IPS-18a (cell line): ENCODE measurements around the gene NAV2.
A peak's percentile ranks its signal among the peaks of the same experiment; 100 is the strongest.

Source experiments
- H3K27ac ChIP-seq: one replicate; pipeline ENCODE4 v1.5.1; 2013; ENCODE audit warnings: low read length
- H3K27me3 ChIP-seq: one replicate; pipeline ENCODE4 v1.6.1; 2013; ENCODE audit warnings: mild to moderate bottlenecking, low read length; ENCODE audit not compliant: control insufficient read depth, insufficient read depth
- H3K36me3 ChIP-seq: one replicate; pipeline ENCODE4 v1.6.1; 2013; ENCODE audit warnings: low read depth, low read length; ENCODE audit not compliant: control insufficient read depth
- H3K4me1 ChIP-seq: one replicate; pipeline ENCODE4 v1.6.1; 2013; ENCODE audit warnings: low read depth, low read length; ENCODE audit not compliant: control insufficient read depth
- H3K4me3 ChIP-seq: one replicate; pipeline ENCODE4 v1.5.1; 2013; ENCODE audit warnings: low read length
- H3K9ac ChIP-seq: one replicate; pipeline ENCODE4 v1.6.1; 2013; ENCODE audit warnings: mild to moderate bottlenecking, low read length, moderate library complexity
- H3K9me3 ChIP-seq: one replicate; pipeline ENCODE4 v1.6.1; 2013; ENCODE audit warnings: low read depth, low read length; ENCODE audit not compliant: control insufficient read depth

NAV2 gene

GRCh38 chr11:20048246-20048645 lies 335.6 kb downstream of the NAV2 start:
- Histone ChIP-seq H3K9ac (no peak overlapping the region), H3K4me3 (no peak overlapping the region), H3K36me3 (peaks cover 78% of the 10 kb centered on the region), H3K27me3 (no peaks in the 10 kb centered on the region), H3K9me3 (no peaks in the 10 kb centered on the region), H3K27ac (no peak overlapping the region), H3K4me1 (peaks cover 17% of the 10 kb centered on the region)

- no peaks in the 10 kb centered on the region for H3K27me3 ChIP-seq
- peaks cover 17% of the 10 kb centered on the region for H3K4me1 ChIP-seq
- no peak overlapping the region for H3K9ac ChIP-seq
- peaks cover 83% of the 10 kb centered on the region for H3K36me3 ChIP-seq
- H3K9me3 ChIP-seq, result no peaks in the 10 kb centered on the region
- H3K4me3 ChIP-seq, result no peak overlapping the region
- H3K27ac ChIP-seq, result no peak overlapping the region
These were observed 336.1 kb downstream of the NAV2 start for GRCh38 chr11:20048707-20049106.

- Histone ChIP-seq H3K9ac (no peak overlapping the region), H3K27ac (no peak overlapping the region), H3K4me1 (peaks cover 17% of the 10 kb centered on the region), H3K27me3 (no peaks in the 10 kb centered on the region), H3K4me3 (no peak overlapping the region), H3K36me3 (peaks cover 83% of the 10 kb centered on the region), H3K9me3 (no peaks in the 10 kb centered on the region)
These were observed 336.6 kb downstream of the NAV2 start for GRCh38 chr11:20049231-20049630.

GRCh38 chr11:20050048-20050447 lies 337.4 kb downstream of the NAV2 start:
- Histone ChIP-seq H3K27ac (no peak overlapping the region), H3K4me1 (peaks cover 17% of the 10 kb centered on the region), H3K9ac (no peak overlapping the region), H3K9me3 (no peaks in the 10 kb centered on the region), H3K36me3 (peaks cover 83% of the 10 kb centered on the region), H3K4me3 (peak overlapping the region; percentile 3), H3K27me3 (no peaks in the 10 kb centered on the region)

GRCh38 chr11:20050551-20051333 lies 338.1 kb downstream of the NAV2 start:
- H3K9me3 ChIP-seq, result no peaks in the 10 kb centered on the region
- no peaks in the 10 kb centered on the region for H3K27me3 ChIP-seq
- peaks cover 83% of the 10 kb centered on the region for H3K36me3 ChIP-seq
- no peak overlapping the region for H3K27ac ChIP-seq
- H3K9ac ChIP-seq, result no peak overlapping the region
- peaks cover 17% of the 10 kb centered on the region for H3K4me1 ChIP-seq
- peak overlapping the region; percentile 3 for H3K4me3 ChIP-seq

- Histone ChIP-seq H3K9ac (no peak overlapping the region), H3K4me1 (peaks cover 17% of the 10 kb centered on the region), H3K27me3 (no peaks in the 10 kb centered on the region), H3K4me3 (no peak overlapping the region), H3K36me3 (peaks cover 83% of the 10 kb centered on the region), H3K9me3 (no peaks in the 10 kb centered on the region), H3K27ac (no peak overlapping the region)
These were observed 339.1 kb downstream of the NAV2 start for GRCh38 chr11:20051469-20052399.

GRCh38 chr11:20053572-20053971 lies 340.9 kb downstream of the NAV2 start:
- no peaks in the 10 kb centered on the region for H3K9me3 ChIP-seq
- no peak overlapping the region for H3K27ac ChIP-seq
- H3K36me3 ChIP-seq, result peaks cover 82% of the 10 kb centered on the region

GRCh38 chr11:20054584-20054983 lies 341.9 kb downstream of the NAV2 start:
- peaks cover 81% of the 10 kb centered on the region for H3K36me3 ChIP-seq
- H3K4me1 ChIP-seq, result peaks cover 17% of the 10 kb centered on the region
- no peak overlapping the region for H3K9ac ChIP-seq
- no peak overlapping the region for H3K4me3 ChIP-seq
- no peaks in the 10 kb centered on the region for H3K9me3 ChIP-seq
- H3K27me3 ChIP-seq, result no peaks in the 10 kb centered on the region
- no peak overlapping the region for H3K27ac ChIP-seq

More at GRCh38 chr11:20053572-20053971, 340.9 kb downstream of the NAV2 start:
- Histone ChIP-seq H3K4me1 (peaks cover 21% of the 10 kb centered on the region), H3K4me3 (no peak overlapping the region), H3K9ac (no peak overlapping the region), H3K27me3 (no peaks in the 10 kb centered on the region)

GRCh38 chr11:20055312-20055711 lies 342.7 kb downstream of the NAV2 start:
- Histone ChIP-seq H3K9ac (no peak overlapping the region), H3K4me1 (peaks cover 9% of the 10 kb centered on the region), H3K27me3 (no peaks in the 10 kb centered on the region), H3K27ac (no peak overlapping the region), H3K36me3 (peaks cover 87% of the 10 kb centered on the region), H3K9me3 (no peaks in the 10 kb centered on the region), H3K4me3 (no peak overlapping the region)

- peaks cover 93% of the 10 kb centered on the region for H3K36me3 ChIP-seq
- H3K9me3 ChIP-seq, result no peaks in the 10 kb centered on the region
- H3K27me3 ChIP-seq, result no peaks in the 10 kb centered on the region
- H3K27ac ChIP-seq, result no peak overlapping the region
- H3K9ac ChIP-seq, result no peak overlapping the region
- no peak overlapping the region for H3K4me3 ChIP-seq
- peaks cover 4% of the 10 kb centered on the region for H3K4me1 ChIP-seq
These were observed 343.7 kb downstream of the NAV2 start for GRCh38 chr11:20056109-20056949.
